IMR-90 (cell line): ENCODE results near the gene WWC2. TPM values are rescaled to one million over a fixed set of nuclear protein-coding genes. Genes with fewer than 3 reads are reported as not detected.

Source experiments
- ATAC-seq: fragments of 200-7000 bp; cut with Tn5 transposase; 2 replicates; pipeline ENCODE4 v1.9.1; 2020; ENCODE audit warnings: low read depth, mild to moderate bottlenecking, moderate library complexity
- BruUV-seq: library from RNA; stranded (reverse); fragments of 400-500 nt; replicated peaks from 2 replicates; lab custom pipeline; 2021; lab: Mats Ljungman, UMichigan
- CTCF ChIA-PET: fragments of 300-600 bp; formaldehyde crosslinking; extraction: SDS; loops from one replicate; lab custom pipeline; 2021; ENCODE audit warnings: antibody characterized with exemption; lab: Yijun Ruan, JAX
- POLR2A ChIA-PET: fragments of 300-600 bp; sonication (Branson Sonifier 250); formaldehyde crosslinking; loops from one replicate; lab custom pipeline; 2022; ENCODE audit warnings: antibody characterized with exemption; ENCODE audit not compliant: unreplicated experiment; lab: Charles Lee
- DNase-seq: peaks from one replicate; pipeline ENCODE4 v3.0.0; 2013
- H2AFZ ChIP-seq: replicated peaks from 2 replicates; pipeline ENCODE3; 2013; ENCODE audit warnings: low read length, mild to moderate bottlenecking; ENCODE audit not compliant: poor library complexity
- H2AK5ac ChIP-seq: 2 replicates; pipeline ENCODE4 v1.6.1; 2013; ENCODE audit warnings: low read depth, low read length, inconsistent platforms
- H2AK9ac ChIP-seq: replicated peaks from 2 replicates; pipeline ENCODE3; 2013; ENCODE audit warnings: mild to moderate bottlenecking, low read depth, low read length, moderate library complexity; ENCODE audit not compliant: poor library complexity
- H2BK120ac ChIP-seq: 2 replicates; pipeline ENCODE4 v1.6.1; 2013; ENCODE audit warnings: low read depth, low read length, inconsistent platforms
- H2BK15ac ChIP-seq: 3 replicates; pipeline ENCODE4 v1.6.1; 2013; ENCODE audit warnings: low read depth, low read length, inconsistent platforms
- H2BK20ac ChIP-seq: 2 replicates; pipeline ENCODE4 v1.6.1; 2013; ENCODE audit warnings: low read depth, mild to moderate bottlenecking, inconsistent platforms, low read length, moderate library complexity
- H2BK5ac ChIP-seq: 2 replicates; pipeline ENCODE4 v1.6.1; 2013; ENCODE audit warnings: mild to moderate bottlenecking, low read depth, low read length, inconsistent platforms; ENCODE audit not compliant: poor library complexity, severe bottlenecking
- H3K14ac ChIP-seq: replicated peaks from 2 replicates; pipeline ENCODE4 v1.6.1; 2013; ENCODE audit warnings: low read depth, low read length, inconsistent platforms
- H3K18ac ChIP-seq: 2 replicates; pipeline ENCODE4 v1.6.1; 2013; ENCODE audit warnings: low read depth, low read length, control low read depth
- H3K23ac ChIP-seq: 2 replicates; pipeline ENCODE4 v1.6.1; 2013; ENCODE audit warnings: low read depth, low read length, inconsistent platforms
- H3K27ac ChIP-seq: 2 replicates; pipeline ENCODE4 v1.5.1; 2013; ENCODE audit warnings: mild to moderate bottlenecking, control low read depth, low read length; ENCODE audit not compliant: insufficient read depth
- H3K27me3 ChIP-seq: 2 replicates; pipeline ENCODE4 v1.6.1; 2013; ENCODE audit warnings: low read length; ENCODE audit not compliant: control insufficient read depth, insufficient read depth
- H3K36me3 ChIP-seq: 2 replicates; pipeline ENCODE4 v1.6.1; 2013; ENCODE audit warnings: low read length, mixed read lengths; ENCODE audit not compliant: control insufficient read depth, insufficient read depth
- H3K4ac ChIP-seq: 2 replicates; pipeline ENCODE4 v1.6.1; 2013; ENCODE audit warnings: low read depth, low read length, inconsistent platforms
- H3K4me1 ChIP-seq: 2 replicates; pipeline ENCODE4 v1.6.1; 2013; ENCODE audit warnings: low read length, mixed read lengths; ENCODE audit not compliant: control insufficient read depth, insufficient read depth
- H3K4me2 ChIP-seq: 2 replicates; pipeline ENCODE4 v1.6.1; 2013; ENCODE audit warnings: low read depth, mild to moderate bottlenecking, control low read depth, low read length, moderate library complexity
- H3K4me3 ChIP-seq: 2 replicates; pipeline ENCODE4 v1.5.1; 2013; ENCODE audit warnings: low read depth, mild to moderate bottlenecking, control low read depth, low read length, moderate library complexity; ENCODE audit not compliant: insufficient read depth
- H3K56ac ChIP-seq: 2 replicates; pipeline ENCODE4 v1.6.1; 2013; ENCODE audit warnings: low read length, inconsistent platforms; ENCODE audit not compliant: insufficient read depth; ENCODE audit errors: extremely low read depth
- H3K79me1 ChIP-seq, 2 experiments: 2 replicates each; pipeline ENCODE4 v1.6.1; 2013; ENCODE audit warnings: low read length in 2 of 2, inconsistent platforms in 1 of 2, low read depth in 1 of 2
- H3K9ac ChIP-seq: 2 replicates; pipeline ENCODE4 v1.6.1; 2013; ENCODE audit warnings: low read depth, low read length, control low read depth
- H3K9me1 ChIP-seq: 2 replicates; pipeline ENCODE4 v1.6.1; 2013; ENCODE audit warnings: low read length, inconsistent platforms; ENCODE audit not compliant: insufficient read depth
- H3K9me3 ChIP-seq: 2 replicates; pipeline ENCODE4 v1.6.1; 2013; ENCODE audit warnings: low read length; ENCODE audit not compliant: control insufficient read depth, insufficient read depth
- H4K20me1 ChIP-seq: 2 replicates; pipeline ENCODE4 v1.6.1; 2013; ENCODE audit warnings: low read length, inconsistent platforms; ENCODE audit not compliant: insufficient read depth
- H4K5ac ChIP-seq: 2 replicates; pipeline ENCODE4 v1.6.1; 2013; ENCODE audit warnings: mild to moderate bottlenecking, low read depth, low read length, control low read depth
- H4K8ac ChIP-seq, 2 experiments: 2 replicates each; pipeline ENCODE4 v1.6.1; 2013; ENCODE audit warnings: low read depth in 2 of 2, low read length in 2 of 2, control low read depth in 1 of 2, inconsistent platforms in 1 of 2
- H4K91ac ChIP-seq: 2 replicates; pipeline ENCODE4 v1.6.1; 2013; ENCODE audit warnings: low read depth, low read length, inconsistent platforms; ENCODE audit not compliant: insufficient read depth
- CEBPB ChIP-seq: IDR thresholded peaks from 2 replicates; pipeline ENCODE4 v1.6.1; 2012; ENCODE audit warnings: low read depth, low read length, improper control_type of control experiment
- CHD1 ChIP-seq: IDR thresholded peaks from 2 replicates; pipeline ENCODE4 v1.6.1; 2012; ENCODE audit warnings: low read depth, low read length, improper control_type of control experiment
- CTCF ChIP-seq: conservative IDR thresholded peaks from 2 replicates; pipeline ENCODE4 v1.5.1; 2012; ENCODE audit warnings: mild to moderate bottlenecking, low read depth, low read length, improper control_type of control experiment
- MAZ ChIP-seq: IDR thresholded peaks from 2 replicates; pipeline ENCODE4 v1.6.1; 2012; ENCODE audit warnings: low read depth, mild to moderate bottlenecking, low read length, improper control_type of control experiment, moderate library complexity, borderline replicate concordance
- MXI1 ChIP-seq: IDR thresholded peaks from 2 replicates; pipeline ENCODE4 v1.6.1; 2012; ENCODE audit warnings: low read depth, mild to moderate bottlenecking, low read length, moderate library complexity, borderline replicate concordance
- NFE2L2 ChIP-seq: fragments of 150-350 bp; IDR thresholded peaks from 2 replicates; pipeline ENCODE4 v1.6.1; 2016; ENCODE audit warnings: low read depth, mild to moderate bottlenecking, low read length
- RAD21 ChIP-seq: IDR thresholded peaks from 2 replicates; pipeline ENCODE4 v1.6.1; 2012; ENCODE audit warnings: low read length, improper control_type of control experiment
- RCOR1 ChIP-seq: IDR thresholded peaks from 2 replicates; pipeline ENCODE4 v1.6.1; 2012; ENCODE audit warnings: mild to moderate bottlenecking, low read length, improper control_type of control experiment; ENCODE audit not compliant: insufficient replicate concordance
- RFX5 ChIP-seq: IDR thresholded peaks from 2 replicates; pipeline ENCODE4 v1.8.0; 2012; ENCODE audit warnings: low read depth, mild to moderate bottlenecking, low read length, moderate library complexity
- SMC3 ChIP-seq: fragments of 150-350 bp; IDR thresholded peaks from 2 replicates; pipeline ENCODE4 v1.6.1; 2016; ENCODE audit warnings: low read depth, mild to moderate bottlenecking, antibody characterized with exemption, low read length, moderate library complexity
- WGBS, 2 experiments: methylation state at CpG; one replicate each; pipeline versions ENCODE4 v1.1.5 to v1.1.7; 2013; ENCODE audit warnings: missing lambda C conversion rate in 2 of 2; ENCODE audit not compliant: insufficient read length in 1 of 2; ENCODE audit errors: extremely low coverage in 2 of 2; 5-methylcytosine and 5-hydroxymethylcytosine counted together
- dilution Hi-C: fragments of 300-500 bp; cut with HindIII; formaldehyde crosslinking; loops from one replicate; pipeline ENCODE4 v1.14.3; 2018; ENCODE audit warnings: low sequenced_read_pairs; ENCODE audit not compliant: unreplicated experiment
- in situ Hi-C: fragments of 300-500 bp; cut with MboI; formaldehyde crosslinking; loops from 3 replicates; pipeline ENCODE4 v1.14.3; 2019; ENCODE audit warnings: low sequenced_read_pairs, inconsistent platforms, mixed read lengths
- intact Hi-C: fragments of 100-400 bp; cut with micrococcal nuclease; formaldehyde crosslinking; loops from 2 replicates; pipeline ENCODE4 v1.10.0; 2022
- polyA plus RNA-seq, 3 experiments: library from polyadenylated mRNA; depleted of rRNA; stranded (reverse); fragments of >200 nt; gene quantifications; 2 replicates each; pipeline ENCODE4 v1.2.3, GENCODE V29; 2012; ENCODE audit warnings: low replicate concordance in 1 of 3
- total RNA-seq: library from RNA; depleted of rRNA; stranded (reverse); fragments of >200 nt; gene quantifications from 2 replicates; pipeline ENCODE4 v1.2.3, GENCODE V29; 2012
- TF ChIP-seq, protein P1 (sequence below): fragments of 150-350 bp; IDR thresholded peaks from 2 replicates; pipeline ENCODE4 v1.6.1; 2017; ENCODE audit warnings: mild to moderate bottlenecking, antibody characterized with exemption, low read length, low read depth
- TF ChIP-seq, protein P2 (sequence below): fragments of 150-350 bp; IDR thresholded peaks from 2 replicates; pipeline ENCODE4 v1.6.1; 2016; ENCODE audit warnings: low read depth, mild to moderate bottlenecking, low read length, moderate library complexity, borderline replicate concordance

Gene WWC2
- total and polyA plus RNA-seq, 2 of the 4 experiments (the other 2 are of a cell fraction) = 26.6 to 27.4 TPM

GRCh38 chr4:183177001-183177400 lies 77.9 kb downstream of the WWC2 start:
- ChIA-PET POLR2A (no interaction called here), CTCF (interaction anchor here (0.9 kb wide), 1 partner anchor 10 kb away, joined by 4 read pairs; no protein-coding TSS in a partner anchor)
- H2BK20ac ChIP-seq = peak overlapping the region; percentile 65; the same call in 1 of the 2 replicates
- ATAC-seq = no peak
- 0 out of 2 replicates have a peak overlapping the region, but pooled peaks have one; percentile 78 for H2AK5ac ChIP-seq
- H3K4me3 ChIP-seq = no peak overlapping the region
- H3K4me1 ChIP-seq = peaks cover 18% of the 10 kb centered on the region
- H2AK9ac ChIP-seq = no peak overlapping the region
- no peak for DNase-seq
- TF ChIP-seq CTCF = no peak
- TF ChIP-seq MXI1 = no peak
- TF ChIP-seq, protein P1, sequence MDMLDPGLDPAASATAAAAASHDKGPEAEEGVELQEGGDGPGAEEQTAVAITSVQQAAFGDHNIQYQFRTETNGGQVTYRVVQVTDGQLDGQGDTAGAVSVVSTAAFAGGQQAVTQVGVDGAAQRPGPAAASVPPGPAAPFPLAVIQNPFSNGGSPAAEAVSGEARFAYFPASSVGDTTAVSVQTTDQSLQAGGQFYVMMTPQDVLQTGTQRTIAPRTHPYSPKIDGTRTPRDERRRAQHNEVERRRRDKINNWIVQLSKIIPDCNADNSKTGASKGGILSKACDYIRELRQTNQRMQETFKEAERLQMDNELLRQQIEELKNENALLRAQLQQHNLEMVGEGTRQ = no peak
- no peak for TF ChIP-seq MAZ
- TF ChIP-seq, protein P2, sequence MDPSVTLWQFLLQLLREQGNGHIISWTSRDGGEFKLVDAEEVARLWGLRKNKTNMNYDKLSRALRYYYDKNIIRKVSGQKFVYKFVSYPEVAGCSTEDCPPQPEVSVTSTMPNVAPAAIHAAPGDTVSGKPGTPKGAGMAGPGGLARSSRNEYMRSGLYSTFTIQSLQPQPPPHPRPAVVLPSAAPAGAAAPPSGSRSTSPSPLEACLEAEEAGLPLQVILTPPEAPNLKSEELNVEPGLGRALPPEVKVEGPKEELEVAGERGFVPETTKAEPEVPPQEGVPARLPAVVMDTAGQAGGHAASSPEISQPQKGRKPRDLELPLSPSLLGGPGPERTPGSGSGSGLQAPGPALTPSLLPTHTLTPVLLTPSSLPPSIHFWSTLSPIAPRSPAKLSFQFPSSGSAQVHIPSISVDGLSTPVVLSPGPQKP = no peak
- no peak for TF ChIP-seq NFE2L2
- no peak for TF ChIP-seq RAD21
- no peak for TF ChIP-seq RCOR1
- TF ChIP-seq CEBPB = no peak
- TF ChIP-seq SMC3 = no peak
- no peak for TF ChIP-seq RFX5
- TF ChIP-seq CHD1 = no peak
- 0 out of 2 replicates have a peak overlapping the region, but pooled peaks have one; percentile 18 for H3K18ac ChIP-seq
- dilution Hi-C loops (no loop called here), in situ Hi-C loops (no loop called here), intact Hi-C loops (no loop called here)
- H3K27ac ChIP-seq = no peak overlapping the region
- 0 out of 2 replicates have a peak overlapping the region, but pooled peaks have one; percentile 24 for H3K14ac ChIP-seq
- WGBS, 2 experiments = no CpG with 5 or more reads among the region's 2 CpGs
- no peak overlapping the region for H4K8ac ChIP-seq
- H3K79me1 ChIP-seq = peaks cover 35 to 72% of the 10 kb centered on the region in 2 experiments
- peak overlapping the region; percentile 0 for H2BK5ac ChIP-seq
- H4K5ac ChIP-seq = no peak overlapping the region
- peak overlapping the region; percentile 38; the same call in 1 of the 2 replicates for H4K91ac ChIP-seq
- peaks cover 26% of the 10 kb centered on the region for H3K9me1 ChIP-seq
- H3K56ac ChIP-seq = no peak overlapping the region
- no peak overlapping the region for H2AFZ ChIP-seq
- no peak overlapping the region for H3K9ac ChIP-seq
- no peaks in the 10 kb centered on the region for H3K36me3 ChIP-seq
- H2BK120ac ChIP-seq = peak overlapping the region; percentile 52; the same call in 1 of the 2 replicates
- peak overlapping the region; percentile 34 for H3K4ac ChIP-seq
- H3K4me2 ChIP-seq = no peak overlapping the region
- 0 out of 3 replicates have a peak overlapping the region, but pooled peaks have one; percentile 12 for H2BK15ac ChIP-seq
- no TSS peak for BruUV-seq
- H3K23ac ChIP-seq = 0 out of 2 replicates have a peak overlapping the region, but pooled peaks have one; percentile 22
- no peaks in the 10 kb centered on the region for H3K9me3 ChIP-seq
- no peaks in the 10 kb centered on the region for H3K27me3 ChIP-seq
- peaks cover 27% of the 10 kb centered on the region; the same call in 1 of the 2 replicates for H4K20me1 ChIP-seq
